Activated CD4-positive, CD25-positive, alpha-beta regulatory T cell treated with anti-CD3 and anti-CD28 coated beads, Interleukin-2, amount 50 U/mL, for 24 hours (primary cell): Measurements from ENCODE around the gene DNAJC6.

Source experiments
- ATAC-seq, 2 donors: fragments of 150-1000 bp; cut with Tn5 transposase; one replicate each; pipeline ENCODE4 v1.10.0; 2021; ENCODE audit warnings: mild to moderate bottlenecking in 1 of 2, moderate library complexity in 1 of 2

DNAJC6 gene

DNA sequence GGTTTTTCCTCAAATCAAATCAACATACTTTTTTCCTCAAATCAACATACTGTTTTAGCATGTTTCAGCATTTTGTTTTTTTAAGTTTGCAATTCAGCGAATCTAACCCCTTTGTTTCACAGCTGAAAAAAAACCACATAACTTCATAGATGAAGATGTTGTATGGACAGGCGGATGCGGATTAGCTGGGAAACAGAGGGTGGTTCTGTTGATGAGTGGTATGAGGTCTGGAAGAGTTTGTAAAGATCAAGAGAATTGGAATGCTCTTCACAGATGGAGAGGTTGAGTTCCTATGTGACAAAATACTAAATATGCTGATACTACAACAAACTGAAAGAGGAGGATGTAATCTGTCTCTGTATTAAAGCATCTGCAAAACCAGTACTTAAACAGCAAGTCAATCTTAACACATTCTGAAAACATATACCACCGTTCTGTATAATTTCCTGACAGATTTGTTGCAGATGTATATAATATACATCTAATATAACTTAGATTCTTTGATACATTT is 100.5 kb downstream of the DNAJC6 start:
- ATAC-seq: no peak

DNA sequence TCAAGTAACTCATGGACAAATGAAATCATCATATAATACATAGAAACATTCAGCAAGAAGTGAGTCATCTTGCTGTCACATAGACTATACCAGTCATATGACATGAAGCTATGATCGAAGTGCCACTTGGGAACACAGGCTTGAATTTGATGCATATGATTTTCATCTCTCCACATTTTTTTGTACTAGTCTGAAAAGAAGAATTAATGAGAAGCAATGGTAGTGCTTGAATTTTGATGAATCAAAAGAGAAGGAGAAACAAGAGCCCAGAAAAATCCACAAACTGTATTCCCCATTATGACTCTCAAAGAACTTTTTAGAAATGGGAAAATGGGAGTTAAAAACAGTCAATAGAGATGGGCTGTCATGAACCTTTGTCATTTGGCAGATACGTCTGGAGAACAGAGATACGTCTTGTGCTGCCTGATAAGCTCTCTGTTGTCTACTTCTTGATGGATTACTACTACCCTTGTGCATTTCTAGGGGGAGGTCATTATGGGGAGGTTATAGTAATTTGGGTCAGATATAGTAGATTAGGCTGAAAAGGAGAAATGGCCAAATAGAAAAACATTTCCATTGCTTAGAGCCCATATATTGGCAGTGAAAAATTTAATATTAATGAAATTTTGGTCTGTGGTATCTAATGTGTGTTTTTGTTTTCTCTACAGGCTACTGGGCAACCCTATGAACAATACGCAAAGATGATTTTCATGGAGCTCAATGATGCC is 103.1 kb downstream of the DNAJC6 start:
- ATAC-seq: peak; percentile 91 to 93

DNA sequence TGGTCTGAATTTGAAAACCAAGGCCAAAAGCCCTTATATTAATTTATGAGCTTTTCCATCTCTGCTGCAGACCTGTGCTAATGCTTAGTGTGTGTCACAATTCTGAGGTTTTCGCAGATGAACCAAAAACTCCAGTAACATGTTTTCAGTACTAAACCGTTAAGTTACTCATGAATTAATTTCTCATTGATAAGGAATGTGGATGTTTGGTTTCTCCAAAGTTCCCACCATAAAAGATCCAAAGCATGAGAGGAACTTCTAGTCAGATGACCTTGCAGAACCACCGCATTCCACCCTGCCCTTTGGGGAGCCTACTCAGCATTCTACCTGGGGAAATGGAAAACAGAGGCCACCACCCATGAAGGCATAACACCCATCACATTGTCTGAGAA is 103.6 kb downstream of the DNAJC6 start:
- ATAC-seq: no peak

DNA sequence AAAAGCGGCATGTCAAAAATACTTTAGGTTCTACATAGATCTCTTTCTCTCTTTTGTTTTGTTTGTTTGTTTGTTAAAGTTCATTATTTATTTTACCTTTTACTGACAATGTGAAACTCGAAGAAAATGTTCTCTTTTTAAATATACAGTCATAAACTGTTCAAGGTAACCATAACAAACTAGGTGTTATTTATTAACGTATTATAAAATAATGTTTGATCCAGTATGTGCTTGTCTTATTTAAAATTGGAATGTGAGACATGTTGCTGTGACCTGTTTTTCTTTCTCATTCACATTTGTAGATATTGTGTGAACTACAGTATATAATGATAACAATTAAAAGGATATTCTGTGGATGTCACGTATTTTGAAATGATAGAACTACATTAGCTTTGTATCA is 105.2 kb downstream of the DNAJC6 start:
- ATAC-seq: no peak

DNA sequence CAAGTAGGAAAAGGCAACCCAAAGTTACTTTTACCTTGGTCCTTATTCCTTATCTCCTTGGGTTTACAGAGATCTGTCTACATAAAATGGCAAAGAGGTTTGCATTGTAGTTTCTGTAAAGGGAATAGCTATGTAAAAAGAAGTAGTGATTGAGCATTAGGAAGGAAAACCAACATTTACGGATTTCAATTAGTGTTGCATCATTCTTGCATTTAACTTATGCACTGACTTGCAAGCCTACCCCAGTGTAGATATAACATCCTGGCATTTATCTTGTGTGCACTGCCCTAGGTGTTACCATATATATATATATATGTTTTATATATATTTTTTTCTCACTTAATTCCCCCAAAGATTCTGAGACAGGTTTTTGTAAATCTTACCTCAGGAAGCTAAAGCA is 107.4 kb downstream of the DNAJC6 start:
- ATAC-seq: no peak

DNA sequence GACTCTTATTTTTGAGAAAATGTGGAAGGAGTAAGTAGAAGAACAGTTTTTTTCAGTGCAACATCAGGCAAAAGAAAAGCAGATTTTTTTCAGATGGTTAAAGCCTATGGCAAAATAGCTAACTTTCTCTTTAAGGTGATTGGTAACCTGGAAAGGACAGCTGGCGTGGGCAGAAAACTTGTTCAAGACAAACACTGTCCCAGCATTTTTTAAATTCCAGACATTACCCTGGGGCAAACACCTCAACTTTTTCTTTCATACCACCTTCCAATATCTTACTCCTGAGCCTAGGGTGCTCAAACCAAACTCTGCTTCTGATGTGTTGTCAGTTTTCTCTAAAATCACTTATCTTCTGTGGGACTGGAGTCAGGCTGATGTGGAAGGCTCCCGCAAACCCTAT is 108.4 kb downstream of the DNAJC6 start:
- ATAC-seq: no peak

DNA sequence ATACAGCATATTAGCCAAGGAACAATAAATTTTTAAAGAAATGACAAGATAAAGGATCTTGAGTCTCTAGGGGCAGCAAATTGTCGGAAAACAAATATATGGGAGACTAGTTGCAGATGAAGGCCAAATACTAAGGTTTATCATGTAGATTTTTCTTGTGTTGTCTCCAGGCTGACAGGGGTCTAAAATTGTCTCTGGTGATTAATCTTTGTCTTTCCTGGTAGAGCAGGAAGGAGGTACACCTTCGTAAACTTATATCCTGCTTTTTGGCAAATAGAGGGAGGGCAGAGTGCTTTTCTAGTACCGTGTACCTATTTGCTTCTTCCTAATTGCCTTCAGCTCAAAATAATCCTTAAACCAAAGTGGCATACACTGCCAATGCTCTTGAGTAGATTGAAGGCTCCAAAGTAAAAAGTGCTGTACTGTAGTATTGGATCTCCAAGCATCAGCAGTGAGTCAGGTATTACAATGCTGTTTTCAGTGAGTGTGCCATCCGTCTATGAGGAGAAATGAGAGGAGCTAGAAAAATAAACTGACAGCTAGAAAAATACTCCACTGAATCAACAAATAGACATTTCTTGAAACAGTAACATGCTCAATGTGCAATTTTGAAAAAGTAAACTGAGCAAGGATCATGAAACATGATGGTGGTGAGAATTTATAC is 109.3 kb downstream of the DNAJC6 start:
- ATAC-seq: no peak

DNA sequence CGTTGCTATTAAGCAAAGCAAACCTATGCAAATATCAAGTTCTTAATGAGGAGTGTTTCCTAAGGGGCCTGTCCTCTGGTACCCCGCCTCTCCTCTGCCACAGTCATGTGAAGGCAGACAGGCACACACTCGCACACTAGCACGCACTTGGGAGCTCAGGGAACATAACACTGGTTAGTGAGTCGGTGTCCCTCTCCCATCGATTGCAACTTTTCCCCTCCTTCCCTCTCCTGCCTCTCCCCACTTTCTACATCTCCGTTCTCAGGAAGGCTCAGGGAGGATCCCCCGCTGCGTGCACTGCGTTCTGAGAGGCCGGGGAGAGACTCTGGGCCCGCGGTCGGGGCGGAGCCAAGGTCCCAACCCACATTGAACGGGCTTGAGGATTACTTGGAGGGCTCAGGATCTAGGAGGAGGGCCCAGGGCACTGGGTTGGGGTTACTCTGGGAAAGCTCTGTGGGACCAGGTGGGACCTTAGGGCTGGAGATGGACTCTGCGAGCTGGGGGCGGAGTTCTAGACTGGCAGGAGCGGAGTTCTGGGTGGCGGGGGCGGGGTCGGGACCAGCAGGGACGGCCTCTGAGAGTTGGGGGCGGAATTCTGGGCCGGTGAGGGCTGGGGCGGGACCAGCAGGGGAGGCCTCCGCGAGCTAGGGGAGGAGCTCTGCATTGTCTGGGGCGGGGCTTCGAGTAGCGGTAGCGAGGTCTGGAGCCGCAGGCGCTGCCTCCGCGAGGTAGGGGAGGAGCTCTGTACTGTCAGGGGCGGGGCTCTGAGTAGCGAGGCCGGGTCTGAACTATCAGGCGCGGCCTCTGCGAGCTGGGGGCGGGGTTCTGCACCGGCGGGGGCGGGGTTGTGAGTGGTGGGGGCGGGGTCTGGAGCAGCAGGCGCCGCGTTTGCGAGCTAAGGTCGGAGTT is 110.6 kb downstream of the DNAJC6 start:
- peak; percentile 89 to 91 for ATAC-seq

DNA sequence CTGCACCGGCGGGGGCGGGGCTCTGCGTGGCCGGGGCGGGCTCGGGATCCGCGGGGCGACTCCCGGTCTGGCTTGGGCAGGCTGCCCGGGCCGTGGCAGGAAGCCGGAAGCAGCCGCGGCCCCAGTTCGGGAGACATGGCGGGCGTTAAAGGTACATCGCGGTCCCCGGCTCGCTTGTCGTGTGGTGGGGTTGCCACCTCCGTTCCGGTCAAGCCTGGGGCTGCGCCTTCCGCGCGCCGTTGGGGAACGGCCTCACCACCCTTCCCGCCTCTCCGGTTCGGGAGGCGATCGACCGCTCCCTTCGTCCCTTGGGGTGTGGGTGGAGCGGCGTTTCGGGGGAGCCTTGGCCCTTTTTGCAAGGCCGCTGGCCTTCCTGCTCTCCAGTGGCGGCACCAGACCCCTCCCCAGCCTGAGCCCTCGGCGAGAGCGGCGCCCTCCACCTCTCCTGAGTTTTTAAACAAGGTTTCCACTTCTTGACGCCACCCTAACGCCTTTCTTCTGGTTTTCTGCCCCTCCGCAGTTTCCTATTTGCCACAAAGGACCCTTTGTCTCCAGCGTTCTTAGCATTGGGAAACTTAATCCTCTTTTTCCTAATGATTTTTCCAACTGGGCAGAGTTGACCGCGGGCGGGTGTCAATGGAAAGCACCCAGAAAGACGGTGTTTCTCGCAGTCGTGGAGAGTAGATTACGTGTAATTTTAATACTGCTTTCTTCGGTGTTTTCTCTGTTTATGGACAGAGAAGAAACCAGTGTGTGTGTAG is 111.4 kb downstream of the DNAJC6 start, which contains the start of the genes LEPR and LEPROT:
Gene LEPR, plus strand, starts transcription at position 79 of the 761 bp plus-strand sequence. CDS start 144,898 bp downstream, outside the sequence.
Gene LEPROT, plus strand, starts transcription at position 79 of the 761 bp plus-strand sequence. Its CDS starts 57 bp downstream, at position 136.
- no peak for ATAC-seq

DNA sequence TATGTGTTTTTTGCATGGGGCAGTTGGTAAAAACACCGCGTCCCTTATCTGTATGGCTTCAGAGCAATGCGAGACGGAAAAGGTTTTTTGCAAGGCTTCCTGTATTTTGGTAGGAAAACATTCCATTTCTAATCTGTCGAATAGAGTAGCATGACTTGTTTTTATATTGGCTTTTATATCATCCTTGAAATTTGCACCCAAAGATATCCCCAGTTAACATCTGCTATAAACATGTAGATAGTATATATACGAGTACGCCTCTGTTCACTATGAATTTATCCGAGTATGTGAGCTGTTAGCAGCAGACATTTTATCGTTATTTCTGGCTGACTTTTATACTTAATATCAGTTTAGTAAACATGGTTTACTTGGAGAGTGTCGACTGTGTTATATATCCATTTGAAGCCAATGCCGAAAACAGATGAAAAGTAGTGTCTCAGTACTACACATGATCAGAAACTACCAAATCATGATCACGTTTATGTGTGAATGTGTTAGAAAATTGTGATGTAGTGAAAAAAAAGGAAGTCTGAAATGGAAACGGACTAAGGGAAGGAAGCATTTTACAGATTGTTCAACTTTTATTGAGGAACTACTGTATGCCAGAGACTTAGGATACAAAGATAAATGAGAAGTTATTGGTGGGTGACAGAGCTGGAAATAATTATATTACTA is 112.1 kb downstream of the DNAJC6 start:
- no peak for ATAC-seq

DNA sequence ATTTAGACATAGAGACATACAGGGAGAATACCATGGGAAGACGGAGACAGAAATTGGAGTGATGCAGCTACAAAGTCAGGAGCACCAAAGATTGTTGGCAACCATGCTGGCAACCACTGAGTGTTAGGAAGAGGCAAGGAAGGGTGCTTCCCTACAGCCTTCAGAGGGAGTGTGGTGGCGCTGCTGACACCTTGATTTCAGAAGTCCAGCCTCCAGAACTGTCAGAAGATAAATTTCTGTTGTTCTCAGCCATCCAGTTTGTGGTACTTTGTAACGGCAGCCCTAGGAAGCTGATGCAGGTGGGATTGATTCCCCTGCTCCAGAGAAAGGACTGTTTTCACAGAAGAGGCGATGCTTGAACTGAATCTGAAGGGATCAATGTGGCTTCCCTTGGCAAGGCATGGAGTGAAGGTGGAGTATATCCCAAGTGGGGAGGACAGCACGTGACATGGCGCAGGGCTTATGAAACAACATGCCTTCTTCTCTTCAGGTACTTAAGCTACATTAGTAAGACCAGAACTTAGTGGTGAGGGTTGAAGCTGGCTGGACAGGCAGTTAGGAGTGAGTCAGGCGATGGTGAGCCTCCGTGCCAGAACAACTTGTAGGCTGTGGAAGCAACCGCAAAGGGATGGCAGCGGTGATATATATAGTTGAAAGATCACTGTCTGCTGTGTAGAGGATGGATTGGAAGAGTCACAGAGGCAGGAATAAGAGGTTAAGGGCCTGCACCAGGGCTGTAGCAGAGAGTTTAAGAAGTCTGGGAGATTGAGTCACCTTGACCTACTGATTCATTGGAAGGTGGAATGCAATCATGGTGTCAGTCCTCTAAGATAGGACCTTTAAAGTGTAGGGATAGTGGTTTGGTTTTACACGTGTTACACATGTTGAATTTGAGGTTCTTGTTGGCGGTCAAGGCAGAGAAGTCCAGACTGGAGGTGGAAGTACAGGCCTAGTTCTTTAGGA is 113.2 kb downstream of the DNAJC6 start:
- ATAC-seq: no peak

DNA sequence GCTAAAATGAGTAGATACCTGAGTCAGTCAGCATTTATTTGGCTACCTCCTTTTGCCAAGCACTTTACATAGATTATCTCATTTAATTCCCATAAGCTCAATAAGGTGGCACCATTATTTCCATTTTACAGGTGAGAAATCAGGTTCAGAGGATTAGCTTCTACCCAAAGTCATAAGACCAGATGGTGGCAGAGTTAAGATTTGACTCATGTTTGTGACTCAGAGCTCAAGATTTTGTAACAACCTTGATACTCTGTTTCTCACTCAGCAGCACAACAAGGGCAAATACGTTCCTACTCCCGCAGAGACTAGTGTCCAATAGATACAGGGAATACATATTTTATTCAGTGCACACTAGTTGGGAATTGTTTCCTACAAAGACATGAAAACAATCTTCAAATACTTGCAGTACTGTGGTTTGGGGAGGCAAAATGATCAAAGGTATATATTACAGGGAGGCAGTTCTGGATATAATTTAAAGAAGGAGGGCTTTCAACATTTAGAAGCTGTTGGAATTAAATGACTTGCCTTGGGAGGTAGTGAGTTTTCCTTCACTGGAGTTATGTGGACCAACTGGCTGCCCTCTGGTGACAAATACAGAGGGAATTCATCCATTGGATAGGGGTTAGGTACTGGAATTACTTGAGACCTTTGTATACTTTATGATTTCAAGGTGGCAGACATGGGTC is 114.7 kb downstream of the DNAJC6 start:
- peak; percentile 19 to 24 for ATAC-seq

DNA sequence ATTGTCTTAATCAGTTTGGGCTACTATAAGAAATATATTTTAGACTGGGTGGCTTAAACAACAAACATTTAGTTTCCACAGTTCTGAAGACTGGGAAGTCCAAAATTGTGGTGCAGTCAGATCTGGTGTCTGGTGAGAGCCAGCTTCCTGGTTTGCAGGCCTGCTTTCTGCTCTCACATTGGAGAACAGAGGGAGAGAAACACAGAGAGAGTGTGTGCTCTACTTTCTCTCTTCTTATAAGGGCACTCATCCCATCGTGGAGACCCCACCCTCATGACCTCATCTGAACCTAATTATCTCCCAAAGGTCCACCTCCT is 115.2 kb downstream of the DNAJC6 start:
- no peak for ATAC-seq

DNA sequence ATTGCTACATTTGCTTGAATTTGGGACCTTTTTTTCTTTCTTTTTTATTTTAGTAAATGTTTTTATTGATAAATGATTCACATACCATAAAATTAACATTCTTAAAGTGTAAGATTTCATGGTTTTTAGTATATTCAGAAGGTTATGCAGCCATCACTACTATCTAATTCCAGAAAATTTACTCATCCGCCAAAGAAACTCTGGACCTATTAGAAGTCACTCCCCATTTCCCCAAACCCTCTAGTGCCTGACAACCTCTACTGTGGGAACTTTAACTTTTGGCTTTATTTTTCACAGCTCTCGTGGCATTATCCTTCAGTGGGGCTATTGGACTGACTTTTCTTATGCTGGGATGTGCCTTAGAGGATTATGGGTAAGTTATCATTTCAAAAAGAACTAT is 115.7 kb downstream of the DNAJC6 start:
- ATAC-seq: no peak

DNA sequence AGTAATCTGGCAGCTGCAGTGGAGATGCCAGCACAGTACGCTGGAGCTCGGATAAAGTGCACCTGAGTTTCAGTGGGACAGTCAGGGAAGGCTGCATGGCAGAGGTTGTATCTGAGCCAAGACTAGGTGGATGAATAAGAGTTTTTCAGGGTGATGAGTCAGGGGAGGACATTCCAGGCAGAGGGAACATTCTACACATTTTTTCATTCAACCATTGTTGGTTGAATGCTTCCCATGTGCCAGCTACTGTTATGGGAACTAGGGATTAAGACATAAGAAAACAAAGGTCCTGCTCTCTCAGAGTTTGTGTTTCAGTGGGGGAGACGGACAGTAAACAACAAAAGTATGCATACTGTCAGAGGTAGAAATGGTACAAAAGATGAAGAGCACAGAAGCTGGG is 116.4 kb downstream of the DNAJC6 start:
- ATAC-seq: no peak

DNA sequence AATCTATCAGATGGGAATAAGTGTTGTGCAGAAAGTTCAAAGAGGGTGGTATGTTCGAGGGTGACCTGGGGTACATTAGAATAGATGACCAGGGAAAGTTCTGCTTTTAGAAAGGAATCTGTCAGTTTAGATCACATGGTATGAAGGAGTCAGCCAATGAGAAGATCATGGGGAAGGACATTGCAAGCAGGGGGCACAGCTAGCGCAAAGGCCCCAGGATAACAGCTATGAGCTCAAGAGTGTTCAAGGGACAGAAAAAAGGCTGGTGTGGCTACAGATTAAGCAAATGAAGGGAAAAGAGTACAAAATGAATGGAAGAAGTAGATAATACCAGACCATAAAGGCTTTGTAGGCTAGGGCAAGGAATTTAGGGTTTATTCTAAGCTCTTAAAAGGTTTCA is 119.7 kb downstream of the DNAJC6 start:
- no peak for ATAC-seq

DNA sequence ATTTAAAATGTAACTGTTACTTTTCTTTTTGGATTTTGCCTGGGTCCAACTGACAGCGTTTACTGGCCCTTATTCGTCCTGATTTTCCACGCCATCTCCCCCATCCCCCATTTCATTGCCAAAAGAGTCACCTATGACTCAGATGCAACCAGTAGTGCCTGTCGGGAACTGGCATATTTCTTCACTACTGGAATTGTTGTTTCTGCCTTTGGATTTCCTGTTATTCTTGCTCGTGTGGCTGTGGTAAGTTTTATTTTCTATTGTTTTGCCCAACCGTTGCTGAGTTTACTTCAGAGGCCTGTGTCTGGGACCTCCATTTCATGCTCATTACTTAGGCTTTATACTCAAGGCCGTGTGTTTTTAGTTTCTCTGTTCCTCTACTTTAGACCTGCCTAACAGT is 120.5 kb downstream of the DNAJC6 start:
- no peak for ATAC-seq

DNA sequence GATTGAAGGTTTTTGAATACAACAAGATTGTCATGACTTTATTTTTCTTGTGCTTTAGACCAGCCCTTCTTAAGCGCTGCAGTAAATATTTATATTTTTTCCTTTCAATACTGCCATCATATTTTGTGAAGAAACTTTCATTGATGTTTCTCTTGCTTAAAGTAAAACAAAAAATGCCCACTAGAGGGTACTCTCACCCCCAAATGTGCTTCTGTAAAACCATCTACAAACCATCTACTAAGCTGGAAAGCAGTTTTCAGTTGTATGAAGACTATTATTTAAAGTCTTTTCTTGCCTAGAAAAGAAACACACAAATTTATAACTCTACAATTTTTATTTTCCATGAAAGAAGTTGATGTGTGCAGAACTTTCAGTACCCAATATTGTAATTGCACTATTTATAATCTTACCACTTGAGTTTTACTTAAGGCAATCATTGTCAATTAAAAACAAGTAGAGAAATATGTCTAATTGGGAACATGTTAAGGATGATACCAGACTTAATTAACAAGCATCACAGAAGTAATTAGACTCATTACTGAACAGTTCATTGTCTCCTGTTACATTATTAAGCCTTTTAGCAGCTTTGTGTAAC is 121.9 kb downstream of the DNAJC6 start:
- ATAC-seq: no peak

DNA sequence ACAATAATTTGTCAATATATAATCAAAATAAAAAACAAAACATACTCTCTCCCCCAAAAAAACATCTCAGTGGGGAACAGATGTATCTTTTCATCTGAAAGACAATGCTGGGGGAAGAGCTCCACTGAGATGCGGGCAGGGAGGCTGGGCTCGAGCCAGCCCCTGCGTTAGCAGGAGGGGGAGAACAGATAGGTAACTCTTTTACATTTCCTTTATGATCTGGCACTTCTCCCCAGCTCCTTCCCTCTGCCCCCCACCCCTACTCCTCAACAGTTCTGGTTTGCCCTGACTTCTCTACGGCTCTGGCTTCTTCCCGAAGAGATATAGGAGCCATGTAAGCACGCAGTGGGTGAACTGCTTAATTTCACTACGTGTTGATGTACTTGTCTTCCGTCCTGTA is 123.6 kb downstream of the DNAJC6 start:
- no peak for ATAC-seq

DNA sequence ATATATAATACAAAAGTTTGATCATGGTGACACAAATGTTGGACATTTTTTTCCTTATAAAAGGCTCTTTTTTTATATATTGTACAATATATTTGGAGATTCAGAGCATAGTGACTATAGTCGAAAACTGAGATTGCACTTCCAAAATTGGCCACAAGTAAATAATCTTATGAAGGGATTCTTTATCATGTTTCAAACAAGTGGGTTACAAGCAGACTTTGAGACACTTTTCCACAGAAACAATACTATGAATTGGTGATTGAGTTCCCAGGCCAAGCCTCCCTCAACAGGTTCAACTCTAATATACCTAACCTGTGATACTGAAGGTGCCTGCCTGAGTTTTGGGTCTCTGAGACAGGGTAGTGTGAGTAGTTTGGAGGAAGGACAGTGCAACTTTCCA is 124.9 kb downstream of the DNAJC6 start:
- no peak for ATAC-seq
